ENCODE measurements around the gene MPRIP.

The MPRIP gene

DNA sequence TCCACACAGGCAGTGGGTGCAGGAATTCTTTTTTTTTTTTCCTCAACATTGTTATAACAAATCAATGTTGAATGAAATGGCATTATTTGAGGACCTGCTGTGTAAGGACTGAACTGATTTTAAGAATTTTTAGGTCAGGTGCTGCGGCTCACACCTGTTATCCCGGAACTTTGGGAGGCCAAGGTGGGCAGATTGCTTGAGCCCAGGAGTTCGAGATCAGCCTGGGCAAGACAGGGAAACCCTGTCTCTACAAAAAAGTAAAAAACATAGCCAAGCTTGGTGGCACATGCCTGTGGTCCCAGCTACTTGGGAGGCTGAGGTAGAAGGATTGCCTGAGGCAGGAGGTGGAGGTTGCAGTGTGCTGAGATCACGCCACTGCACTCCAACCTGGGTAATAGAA, 12.4 kb downstream of the MPRIP start:
- Histone ChIP-seq H3K27ac (ENCODE audit: low read depth, low read length) (no peak overlapping the region), H3K9me3 (ENCODE audit: control insufficient read depth, insufficient read depth, low read length) (no peaks in the 10 kb centered on the region), H3K27me3 (ENCODE audit: control insufficient read depth, insufficient read depth, low read length) (no peaks in the 10 kb centered on the region), H3K9ac (ENCODE audit: low read depth, low read length) (no peak overlapping the region), H3K36me3 (ENCODE audit: control insufficient read depth, insufficient read depth, low read length) (peaks cover 7% of the 10 kb centered on the region; the same call in 1 of the 2 replicates), H3K4me3 (ENCODE audit: low read depth, low read length) (no peak overlapping the region), H3K4me1 (ENCODE audit: control insufficient read depth, insufficient read depth, low read length) (peaks cover 4% of the 10 kb centered on the region; the same call in 1 of the 2 replicates)

- Histone ChIP-seq H3K9me3 (ENCODE audit: control insufficient read depth, insufficient read depth, low read length) (no peaks in the 10 kb centered on the region), H3K4me3 (ENCODE audit: low read depth, low read length) (no peak overlapping the region), H3K36me3 (ENCODE audit: control insufficient read depth, insufficient read depth, low read length) (peaks cover 7% of the 10 kb centered on the region; the same call in 1 of the 2 replicates), H3K4me1 (ENCODE audit: control insufficient read depth, insufficient read depth, low read length) (peaks cover 4% of the 10 kb centered on the region; the same call in 1 of the 2 replicates), H3K9ac (ENCODE audit: low read depth, low read length) (no peak overlapping the region), H3K27ac (ENCODE audit: low read depth, low read length) (no peak overlapping the region), H3K27me3 (ENCODE audit: control insufficient read depth, insufficient read depth, low read length) (no peaks in the 10 kb centered on the region)
These were observed 13.3 kb downstream of the MPRIP start for GRCh38 chr17:17055286-17056155.

GRCh38 chr17:17056156-17056539, 13.9 kb downstream of the MPRIP start:
- H3K9ac ChIP-seq (ENCODE audit: low read depth, low read length): no peak overlapping the region
- peaks cover 4% of the 10 kb centered on the region; the same call in 1 of the 2 replicates for H3K4me1 ChIP-seq (ENCODE audit: control insufficient read depth, insufficient read depth, low read length)
- H3K9me3 ChIP-seq (ENCODE audit: control insufficient read depth, insufficient read depth, low read length): no peaks in the 10 kb centered on the region
- no peak overlapping the region for H3K4me3 ChIP-seq (ENCODE audit: low read depth, low read length)
- peaks cover 7% of the 10 kb centered on the region; the same call in 1 of the 2 replicates for H3K36me3 ChIP-seq (ENCODE audit: control insufficient read depth, insufficient read depth, low read length)
- H3K27ac ChIP-seq (ENCODE audit: low read depth, low read length): no peak overlapping the region
- H3K27me3 ChIP-seq (ENCODE audit: control insufficient read depth, insufficient read depth, low read length): no peaks in the 10 kb centered on the region

- Histone ChIP-seq H3K4me1 (ENCODE audit: control insufficient read depth, insufficient read depth, low read length) (peaks cover 4% of the 10 kb centered on the region; the same call in 1 of the 2 replicates), H3K27me3 (ENCODE audit: control insufficient read depth, insufficient read depth, low read length) (no peaks in the 10 kb centered on the region), H3K9me3 (ENCODE audit: control insufficient read depth, insufficient read depth, low read length) (no peaks in the 10 kb centered on the region), H3K27ac (ENCODE audit: low read depth, low read length) (no peak overlapping the region), H3K36me3 (ENCODE audit: control insufficient read depth, insufficient read depth, low read length) (peaks cover 7% of the 10 kb centered on the region; the same call in 1 of the 2 replicates), H3K9ac (ENCODE audit: low read depth, low read length) (no peak overlapping the region), H3K4me3 (ENCODE audit: low read depth, low read length) (no peak overlapping the region)
These were observed 14.8 kb downstream of the MPRIP start for GRCh38 chr17:17057057-17057551.

DNA sequence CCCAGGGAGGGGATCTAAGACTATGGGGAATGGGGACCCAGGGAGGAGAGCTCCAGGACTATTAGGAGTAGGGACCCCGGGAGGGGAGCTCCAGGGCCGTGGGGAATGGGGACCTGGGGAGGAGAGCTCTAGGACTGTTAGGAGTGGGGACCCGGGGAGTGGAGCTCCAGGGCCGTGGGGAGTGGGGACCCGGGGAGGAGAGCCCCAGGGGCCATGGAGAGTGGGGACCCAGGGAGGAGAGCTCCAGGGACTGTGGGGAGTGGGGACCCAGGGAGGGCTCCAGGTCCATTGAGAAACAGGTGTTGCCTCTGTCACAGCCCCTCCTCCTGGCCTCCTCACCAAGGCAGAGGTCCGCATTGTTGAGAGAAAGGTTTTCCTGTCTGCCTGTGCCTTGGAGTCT, 16.0 kb downstream of the MPRIP start:
- H3K4me1 ChIP-seq (ENCODE audit: control insufficient read depth, insufficient read depth, low read length): peaks cover 4% of the 10 kb centered on the region; the same call in 1 of the 2 replicates
- H3K27ac ChIP-seq (ENCODE audit: low read depth, low read length): no peak overlapping the region
- H3K9me3 ChIP-seq (ENCODE audit: control insufficient read depth, insufficient read depth, low read length): no peaks in the 10 kb centered on the region
- H3K4me3 ChIP-seq (ENCODE audit: low read depth, low read length): no peak overlapping the region
- H3K36me3 ChIP-seq (ENCODE audit: control insufficient read depth, insufficient read depth, low read length): peaks cover 7% of the 10 kb centered on the region; the same call in 1 of the 2 replicates
- no peaks in the 10 kb centered on the region for H3K27me3 ChIP-seq (ENCODE audit: control insufficient read depth, insufficient read depth, low read length)
- no peak overlapping the region for H3K9ac ChIP-seq (ENCODE audit: low read depth, low read length)

- H3K4me1 ChIP-seq (ENCODE audit: control insufficient read depth, insufficient read depth, low read length): peaks cover 4% of the 10 kb centered on the region; the same call in 1 of the 2 replicates
- no peak overlapping the region for H3K27ac ChIP-seq (ENCODE audit: low read depth, low read length)
- no peak overlapping the region for H3K4me3 ChIP-seq (ENCODE audit: low read depth, low read length)
- no peak overlapping the region for H3K9ac ChIP-seq (ENCODE audit: low read depth, low read length)
- no peaks in the 10 kb centered on the region for H3K27me3 ChIP-seq (ENCODE audit: control insufficient read depth, insufficient read depth, low read length)
- H3K9me3 ChIP-seq (ENCODE audit: control insufficient read depth, insufficient read depth, low read length): no peaks in the 10 kb centered on the region
- H3K36me3 ChIP-seq (ENCODE audit: control insufficient read depth, insufficient read depth, low read length): peaks cover 7% of the 10 kb centered on the region; the same call in 1 of the 2 replicates
These were observed 17.1 kb downstream of the MPRIP start for GRCh38 chr17:17059301-17059890.

DNA sequence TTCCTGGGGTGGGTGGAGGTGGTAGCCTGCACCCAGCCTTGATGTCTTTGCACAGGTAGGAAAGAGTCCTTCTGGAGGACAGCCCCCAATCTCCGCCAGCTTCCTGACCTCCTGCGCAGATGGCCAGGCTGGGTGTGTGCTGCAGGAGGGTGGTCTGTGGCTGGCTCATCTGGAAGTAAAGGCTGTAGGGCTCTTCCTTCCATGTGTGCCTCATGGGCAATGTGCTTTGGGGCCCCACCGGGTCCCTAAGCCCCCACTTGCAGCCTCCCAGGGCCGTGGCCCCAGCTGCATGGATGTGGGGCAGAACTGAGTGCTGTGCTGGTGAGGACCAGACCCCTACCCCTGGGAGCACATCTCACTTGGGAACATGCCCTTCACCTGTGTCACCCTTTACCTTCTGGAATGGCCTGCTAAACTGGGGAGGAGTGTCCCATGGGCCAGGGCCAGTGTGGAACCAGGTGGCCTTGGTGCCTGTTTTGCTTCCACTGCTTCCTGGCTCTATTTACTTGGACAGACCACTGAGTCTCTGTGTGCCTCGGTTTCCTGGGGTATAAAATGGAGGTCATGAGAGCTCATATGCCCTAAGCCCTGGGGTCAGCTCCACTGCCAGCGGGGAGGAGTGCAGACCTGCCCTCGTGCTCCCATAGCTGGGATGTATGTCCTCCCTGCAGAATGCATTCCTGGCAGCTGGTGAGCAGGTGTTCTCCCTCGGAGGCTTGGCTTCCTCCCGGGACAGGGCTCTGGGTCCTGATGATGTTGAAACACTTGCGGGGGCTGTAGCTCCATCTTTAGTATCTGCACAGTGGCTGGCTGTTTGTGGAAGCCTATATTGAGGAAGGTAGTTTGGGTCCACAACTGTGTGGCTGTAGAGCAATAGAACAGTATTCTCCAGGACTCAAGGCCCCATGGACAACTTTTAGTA, 18.0 kb downstream of the MPRIP start:
- Histone ChIP-seq H3K27me3 (ENCODE audit: control insufficient read depth, insufficient read depth, low read length) (no peaks in the 10 kb centered on the region), H3K27ac (ENCODE audit: low read depth, low read length) (no peak overlapping the region), H3K4me1 (ENCODE audit: control insufficient read depth, insufficient read depth, low read length) (peaks cover 3% of the 10 kb centered on the region; the same call in 1 of the 2 replicates), H3K9me3 (ENCODE audit: control insufficient read depth, insufficient read depth, low read length) (no peaks in the 10 kb centered on the region), H3K4me3 (ENCODE audit: low read depth, low read length) (no peak overlapping the region), H3K9ac (ENCODE audit: low read depth, low read length) (no peak overlapping the region), H3K36me3 (ENCODE audit: control insufficient read depth, insufficient read depth, low read length) (peaks cover 7% of the 10 kb centered on the region; the same call in 1 of the 2 replicates)

GRCh38 chr17:17060930-17061329, 18.7 kb downstream of the MPRIP start:
- peaks cover 7% of the 10 kb centered on the region; the same call in 1 of the 2 replicates for H3K36me3 ChIP-seq (ENCODE audit: control insufficient read depth, insufficient read depth, low read length)
- no peaks in the 10 kb centered on the region for H3K4me1 ChIP-seq (ENCODE audit: control insufficient read depth, insufficient read depth, low read length)
- no peak overlapping the region for H3K27ac ChIP-seq (ENCODE audit: low read depth, low read length)
- no peaks in the 10 kb centered on the region for H3K9me3 ChIP-seq (ENCODE audit: control insufficient read depth, insufficient read depth, low read length)
- no peaks in the 10 kb centered on the region for H3K27me3 ChIP-seq (ENCODE audit: control insufficient read depth, insufficient read depth, low read length)
- no peak overlapping the region for H3K4me3 ChIP-seq (ENCODE audit: low read depth, low read length)
- H3K9ac ChIP-seq (ENCODE audit: low read depth, low read length): no peak overlapping the region

DNA sequence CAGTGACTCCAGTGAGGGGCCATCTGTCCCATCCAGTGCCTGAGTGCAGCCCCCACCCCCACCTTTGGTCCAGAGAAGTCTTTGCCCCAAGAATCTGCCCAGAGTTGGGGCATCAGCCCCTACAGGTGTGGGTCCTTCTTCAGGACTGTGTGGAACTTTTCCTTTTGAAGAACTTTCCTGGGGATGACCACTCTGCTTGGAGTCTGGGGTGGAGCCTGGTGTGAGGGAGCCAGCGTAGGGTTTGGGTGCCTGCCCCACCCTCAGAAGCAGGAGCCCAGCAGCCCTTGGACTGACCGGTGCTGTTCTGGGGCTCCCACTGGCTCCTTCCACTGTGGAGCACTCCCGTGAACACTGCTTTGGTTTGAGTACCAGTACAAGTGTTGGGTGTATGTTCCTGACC, 19.3 kb downstream of the MPRIP start:
- Histone ChIP-seq H3K9ac (ENCODE audit: low read depth, low read length) (no peak overlapping the region), H3K36me3 (ENCODE audit: control insufficient read depth, insufficient read depth, low read length) (peaks cover 7% of the 10 kb centered on the region; the same call in 1 of the 2 replicates)

GRCh38 chr17:17062356-17062755, 20.1 kb downstream of the MPRIP start:
- Histone ChIP-seq H3K4me1 (ENCODE audit: control insufficient read depth, insufficient read depth, low read length) (no peaks in the 10 kb centered on the region), H3K27ac (ENCODE audit: low read depth, low read length) (no peak overlapping the region), H3K36me3 (ENCODE audit: control insufficient read depth, insufficient read depth, low read length) (peaks cover 7% of the 10 kb centered on the region; the same call in 1 of the 2 replicates)

More for the DNA sequence above, 19.3 kb downstream of the MPRIP start:
- H3K9me3 ChIP-seq (ENCODE audit: control insufficient read depth, insufficient read depth, low read length): no peaks in the 10 kb centered on the region
- no peaks in the 10 kb centered on the region for H3K27me3 ChIP-seq (ENCODE audit: control insufficient read depth, insufficient read depth, low read length)
- no peak overlapping the region for H3K27ac ChIP-seq (ENCODE audit: low read depth, low read length)
- H3K4me3 ChIP-seq (ENCODE audit: low read depth, low read length): no peak overlapping the region
- no peaks in the 10 kb centered on the region for H3K4me1 ChIP-seq (ENCODE audit: control insufficient read depth, insufficient read depth, low read length)

More at GRCh38 chr17:17062356-17062755, 20.1 kb downstream of the MPRIP start:
- Histone ChIP-seq H3K4me3 (ENCODE audit: low read depth, low read length) (no peak overlapping the region), H3K9ac (ENCODE audit: low read depth, low read length) (no peak overlapping the region), H3K27me3 (ENCODE audit: control insufficient read depth, insufficient read depth, low read length) (no peaks in the 10 kb centered on the region), H3K9me3 (ENCODE audit: control insufficient read depth, insufficient read depth, low read length) (no peaks in the 10 kb centered on the region)
